Measurements from ENCODE around the gene RAG1. TPM values are rescaled to one million over a fixed set of nuclear protein-coding genes. Genes with fewer than 3 reads are reported as not detected.

The RAG1 gene
- polyA plus RNA-seq, 3 donors = 0.69 TPM; not detected in 2

- no peak overlapping the region for H3K9ac ChIP-seq (ENCODE audit: insufficient read depth, low read length, poor library complexity, severe bottlenecking)
- DNase-seq = no peak
- H3K4me3 Mint-ChIP-seq = no peak overlapping the region
- H3K36me3 Mint-ChIP-seq = no peaks in the 10 kb centered on the region
- H3K4me1 Mint-ChIP-seq = peaks cover 1% of the 10 kb centered on the region
- TF ChIP-seq, protein P1, sequence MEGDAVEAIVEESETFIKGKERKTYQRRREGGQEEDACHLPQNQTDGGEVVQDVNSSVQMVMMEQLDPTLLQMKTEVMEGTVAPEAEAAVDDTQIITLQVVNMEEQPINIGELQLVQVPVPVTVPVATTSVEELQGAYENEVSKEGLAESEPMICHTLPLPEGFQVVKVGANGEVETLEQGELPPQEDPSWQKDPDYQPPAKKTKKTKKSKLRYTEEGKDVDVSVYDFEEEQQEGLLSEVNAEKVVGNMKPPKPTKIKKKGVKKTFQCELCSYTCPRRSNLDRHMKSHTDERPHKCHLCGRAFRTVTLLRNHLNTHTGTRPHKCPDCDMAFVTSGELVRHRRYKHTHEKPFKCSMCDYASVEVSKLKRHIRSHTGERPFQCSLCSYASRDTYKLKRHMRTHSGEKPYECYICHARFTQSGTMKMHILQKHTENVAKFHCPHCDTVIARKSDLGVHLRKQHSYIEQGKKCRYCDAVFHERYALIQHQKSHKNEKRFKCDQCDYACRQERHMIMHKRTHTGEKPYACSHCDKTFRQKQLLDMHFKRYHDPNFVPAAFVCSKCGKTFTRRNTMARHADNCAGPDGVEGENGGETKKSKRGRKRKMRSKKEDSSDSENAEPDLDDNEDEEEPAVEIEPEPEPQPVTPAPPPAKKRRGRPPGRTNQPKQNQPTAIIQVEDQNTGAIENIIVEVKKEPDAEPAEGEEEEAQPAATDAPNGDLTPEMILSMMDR (IDR thresholded peaks at IDR 0.05) = no peak
- no peak overlapping the region for H3K4me2 ChIP-seq (replicated peaks; ENCODE audit: extremely low read depth, low read length, poor library complexity, severe bottlenecking)
- intact Hi-C loops (cut with micrococcal nuclease) = no loop called here
- H3K27ac ChIP-seq (ENCODE audit: low read depth in 1 of 2, low read length in 2 of 2) = no peak overlapping the region
- H3K9me3 Mint-ChIP-seq = peaks cover 0 to 8% (median 2%) of the 10 kb centered on the region in 7 donors
- H3K4me1 ChIP-seq (ENCODE audit: control insufficient read depth in 1 of 2, insufficient read depth in 2 of 2, low read length in 2 of 2) = no peaks in the 10 kb centered on the region
- H3K9me3 ChIP-seq (replicated peaks in 1 of 2; ENCODE audit: control insufficient read depth in 1 of 2, insufficient read depth in 1 of 2, low read length in 2 of 2) = no peaks in the 10 kb centered on the region
- no peaks in the 10 kb centered on the region for H3K79me2 ChIP-seq (ENCODE audit: insufficient read depth, low read length)
- no peaks in the 10 kb centered on the region for H3K27me3 ChIP-seq (ENCODE audit: control insufficient read depth in 2 of 2, insufficient read depth in 2 of 2, low read length in 2 of 2)
- H3K27me3 Mint-ChIP-seq (ENCODE audit: low read depth in 3 of 3) = no peaks in the 10 kb centered on the region
- H3K36me3 ChIP-seq (replicated peaks in 1 of 2; ENCODE audit: control insufficient read depth in 1 of 2, insufficient read depth in 2 of 2, low read length in 2 of 2) = no peaks in the 10 kb centered on the region
- H4K20me1 ChIP-seq (ENCODE audit: insufficient read depth, low read length) = no peaks in the 10 kb centered on the region
- no peak overlapping the region for H3K4me3 ChIP-seq (replicated peaks in 1 of 3; ENCODE audit: low read depth in 2 of 3, low read length in 3 of 3)
- H2AFZ ChIP-seq (ENCODE audit: insufficient read depth, low read depth, low read length, poor library complexity, severe bottlenecking) = no peak overlapping the region
- H3K27ac Mint-ChIP-seq = no peak overlapping the region
Observed at GRCh38 chr11:36557991-36558390, 9.8 kb upstream of the RAG1 start.

GRCh38 chr11:36558571-36559413, 9.0 kb upstream of the RAG1 start:
- Histone ChIP-seq H3K27me3 (ENCODE audit: control insufficient read depth in 2 of 2, insufficient read depth in 2 of 2, low read length in 2 of 2) (no peaks in the 10 kb centered on the region), H3K27ac (ENCODE audit: low read depth in 1 of 2, low read length in 2 of 2) (no peak overlapping the region), H3K4me3 (replicated peaks in 1 of 3; ENCODE audit: low read depth in 2 of 3, low read length in 3 of 3) (no peak overlapping the region), H4K20me1 (ENCODE audit: insufficient read depth, low read length) (no peaks in the 10 kb centered on the region), H3K4me2 (replicated peaks; ENCODE audit: extremely low read depth, low read length, poor library complexity, severe bottlenecking) (no peak overlapping the region), H3K4me1 (ENCODE audit: control insufficient read depth in 1 of 2, insufficient read depth in 2 of 2, low read length in 2 of 2) (no peaks in the 10 kb centered on the region), H3K36me3 (replicated peaks in 1 of 2; ENCODE audit: control insufficient read depth in 1 of 2, insufficient read depth in 2 of 2, low read length in 2 of 2) (no peaks in the 10 kb centered on the region), H3K79me2 (ENCODE audit: insufficient read depth, low read length) (no peaks in the 10 kb centered on the region), H2AFZ (ENCODE audit: insufficient read depth, low read depth, low read length, poor library complexity, severe bottlenecking) (no peak overlapping the region), H3K9me3 (replicated peaks in 1 of 2; ENCODE audit: control insufficient read depth in 1 of 2, insufficient read depth in 1 of 2, low read length in 2 of 2) (no peaks in the 10 kb centered on the region), H3K9ac (ENCODE audit: insufficient read depth, low read length, poor library complexity, severe bottlenecking) (no peak overlapping the region)
- no peak overlapping the region for H3K27ac Mint-ChIP-seq
- no peaks in the 10 kb centered on the region for H3K27me3 Mint-ChIP-seq (ENCODE audit: low read depth in 3 of 3)
- peaks cover 1% of the 10 kb centered on the region for H3K4me1 Mint-ChIP-seq
- TF ChIP-seq, protein P1 (IDR thresholded peaks at IDR 0.05) = no peak
- no peaks in the 10 kb centered on the region for H3K36me3 Mint-ChIP-seq
- intact Hi-C loops (cut with micrococcal nuclease) = no loop called here
- peaks cover 0 to 8% (median 2%) of the 10 kb centered on the region in 7 donors for H3K9me3 Mint-ChIP-seq
- WGBS (ENCODE audit: insufficient coverage) = no CpG with 5 or more reads among the region's 4 CpGs
- DNase-seq = no peak
- no peak overlapping the region for H3K4me3 Mint-ChIP-seq

All from CD14-positive monocyte (primary cell).